ENCODE data around the gene SMIM14. TPM values are rescaled to one million over a fixed set of nuclear protein-coding genes. Genes with fewer than 3 reads are reported as not detected.

SMIM14 gene
- total RNA-seq, 3 donors from 2014 or later: 69.5 to 142 (median 123) TPM

- no peak for DNase-seq
- H3K36me3 ChIP-seq (ENCODE audit: low read depth): no peaks in the 10 kb centered on the region
- no peak for TF ChIP-seq CTCF (IDR thresholded peaks at IDR 0.05)
- H3K4me3 ChIP-seq: no peak overlapping the region
- H3K9me3 ChIP-seq: no peaks in the 10 kb centered on the region
- ATAC-seq: peak; percentile 11
- peaks cover 17% of the 10 kb centered on the region for H3K4me1 ChIP-seq (ENCODE audit: low read depth)
- intact Hi-C loops (cut with DNase I, micrococcal nuclease): no loop called here
Measured at GRCh38 chr4:39627413-39627812, 11.3 kb downstream of the SMIM14 start.

DNA sequence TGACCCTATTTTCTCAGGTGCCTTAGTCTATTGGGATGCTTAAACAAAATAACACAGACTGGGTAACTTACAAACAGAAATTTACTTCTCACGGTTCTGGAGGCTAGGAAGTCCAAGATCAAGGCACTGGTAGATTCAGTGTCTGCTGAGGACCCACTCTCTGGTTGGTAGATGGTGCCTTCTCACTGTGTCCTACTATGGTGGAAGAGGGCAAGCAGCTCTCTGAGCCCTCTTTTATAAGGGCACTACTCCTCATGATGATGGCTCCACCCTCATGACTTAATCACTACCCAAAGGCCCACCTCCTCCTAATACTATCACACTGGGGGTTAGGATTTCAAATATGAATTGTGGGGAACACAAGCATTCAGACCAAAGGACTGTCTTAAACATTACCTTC is 11.8 kb downstream of the SMIM14 start:
- H3K4me3 ChIP-seq: no peak overlapping the region
- no peak for TF ChIP-seq CTCF (IDR thresholded peaks at IDR 0.05)
- H3K4me1 ChIP-seq (ENCODE audit: low read depth): peaks cover 17% of the 10 kb centered on the region
- no peaks in the 10 kb centered on the region for H3K9me3 ChIP-seq
- ATAC-seq (no peak), DNase-seq (no peak)
- intact Hi-C loops (cut with DNase I, micrococcal nuclease): no loop called here
- no peaks in the 10 kb centered on the region for H3K36me3 ChIP-seq (ENCODE audit: low read depth)

DNA sequence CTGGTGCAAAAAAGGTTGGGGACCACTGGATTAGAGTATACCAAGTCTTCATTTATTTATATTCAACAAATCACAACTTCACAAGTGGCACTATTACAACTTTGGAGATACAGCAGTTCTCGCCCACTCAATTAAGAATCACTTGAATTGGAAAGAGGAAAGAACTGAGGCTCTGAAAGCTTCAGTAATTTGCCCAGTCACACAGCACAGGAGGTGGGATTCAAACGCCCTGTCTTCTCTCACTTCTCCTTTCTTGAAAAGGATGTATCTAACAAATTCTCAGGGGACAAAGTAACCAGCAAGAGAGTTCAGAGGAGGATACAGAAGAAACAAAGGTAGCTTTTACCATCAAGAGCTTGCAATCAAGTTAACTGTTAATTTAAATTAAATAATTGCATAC is 12.4 kb downstream of the SMIM14 start:
- DNase-seq: no peak
- no peak for TF ChIP-seq CTCF (IDR thresholded peaks at IDR 0.05)
- peaks cover 17% of the 10 kb centered on the region for H3K4me1 ChIP-seq (ENCODE audit: low read depth)
- H3K4me3 ChIP-seq: no peak overlapping the region
- no peak for ATAC-seq
- intact Hi-C loops (cut with DNase I, micrococcal nuclease): no loop called here
- no peaks in the 10 kb centered on the region for H3K9me3 ChIP-seq
- H3K36me3 ChIP-seq (ENCODE audit: low read depth): no peaks in the 10 kb centered on the region

DNA sequence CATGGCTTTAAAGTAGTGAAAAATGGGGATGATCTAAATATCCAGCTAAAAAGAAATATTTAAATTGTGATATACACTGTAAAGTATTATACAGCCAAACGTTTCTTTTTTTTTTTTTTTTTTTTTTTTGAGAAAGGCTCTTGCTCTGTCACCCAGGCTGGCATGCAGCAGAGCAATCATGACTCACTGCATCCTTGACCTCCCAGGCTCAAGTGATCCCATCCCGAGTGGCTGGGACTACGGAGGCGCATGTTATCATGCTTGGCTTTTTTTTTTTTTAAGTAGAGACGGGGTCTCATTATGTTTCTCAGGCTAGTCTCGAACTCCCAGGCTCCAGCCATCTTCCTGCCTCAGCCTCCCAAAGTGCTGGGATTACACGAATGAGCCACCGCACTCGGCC is 17.1 kb downstream of the SMIM14 start:
- intact Hi-C loops (cut with DNase I, micrococcal nuclease): no loop called here
- peak; percentile 52 for ATAC-seq
- no peak for TF ChIP-seq CTCF (IDR thresholded peaks at IDR 0.05)

DNA sequence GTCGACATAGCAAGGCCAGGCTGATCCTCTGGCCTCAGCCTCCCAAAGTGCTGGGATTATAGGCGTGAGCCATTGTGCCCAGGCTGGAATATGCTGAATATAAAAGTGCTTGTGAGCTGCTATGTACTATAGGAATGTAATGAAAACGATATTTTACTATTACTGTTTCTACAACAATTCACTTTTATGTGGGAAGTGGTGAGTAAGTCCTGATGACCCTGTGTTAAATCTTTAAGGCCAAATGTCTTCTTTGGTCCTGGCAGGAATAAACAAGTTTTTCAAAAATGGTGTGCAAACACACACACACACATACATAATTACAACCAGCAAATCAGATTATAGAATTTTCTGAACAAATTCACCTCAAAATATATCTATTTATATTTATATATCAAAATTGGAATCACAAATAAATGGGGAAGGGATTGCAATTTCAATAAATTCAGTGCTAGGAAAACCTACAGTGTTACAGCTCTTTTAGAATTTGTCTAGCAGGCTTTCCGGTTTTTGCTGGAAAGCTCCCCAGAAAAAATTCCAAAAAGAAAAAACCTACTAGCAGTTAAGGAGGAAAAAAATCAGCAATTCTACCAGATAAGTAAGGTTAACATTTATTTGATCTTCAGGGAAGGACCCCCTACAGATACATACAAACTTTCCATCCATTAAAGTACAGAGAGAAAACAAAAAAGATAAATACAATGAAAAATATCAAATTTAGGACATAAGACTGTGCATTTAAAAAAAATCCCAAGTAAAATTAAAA is 17.9 kb downstream of the SMIM14 start:
- no peak overlapping the region for H3K4me3 ChIP-seq
- DNase-seq: no peak
- H3K4me1 ChIP-seq (ENCODE audit: low read depth): peaks cover 17% of the 10 kb centered on the region
- intact Hi-C loops (cut with DNase I, micrococcal nuclease): no loop called here
- TF ChIP-seq CTCF (IDR thresholded peaks at IDR 0.05): no peak
- H3K36me3 ChIP-seq (ENCODE audit: low read depth): no peaks in the 10 kb centered on the region
- no peaks in the 10 kb centered on the region for H3K9me3 ChIP-seq
- no peak for ATAC-seq

More for the DNA sequence above, 17.1 kb downstream of the SMIM14 start:
- H3K4me3 ChIP-seq: no peak overlapping the region
- no peaks in the 10 kb centered on the region for H3K36me3 ChIP-seq (ENCODE audit: low read depth)
- no peak for DNase-seq
- H3K4me1 ChIP-seq (ENCODE audit: low read depth): peaks cover 17% of the 10 kb centered on the region
- H3K9me3 ChIP-seq: no peaks in the 10 kb centered on the region

Data from mucosa of descending colon (tissue), 3 donors.